Measurements from ENCODE around the gene TTLL4.

DNA sequence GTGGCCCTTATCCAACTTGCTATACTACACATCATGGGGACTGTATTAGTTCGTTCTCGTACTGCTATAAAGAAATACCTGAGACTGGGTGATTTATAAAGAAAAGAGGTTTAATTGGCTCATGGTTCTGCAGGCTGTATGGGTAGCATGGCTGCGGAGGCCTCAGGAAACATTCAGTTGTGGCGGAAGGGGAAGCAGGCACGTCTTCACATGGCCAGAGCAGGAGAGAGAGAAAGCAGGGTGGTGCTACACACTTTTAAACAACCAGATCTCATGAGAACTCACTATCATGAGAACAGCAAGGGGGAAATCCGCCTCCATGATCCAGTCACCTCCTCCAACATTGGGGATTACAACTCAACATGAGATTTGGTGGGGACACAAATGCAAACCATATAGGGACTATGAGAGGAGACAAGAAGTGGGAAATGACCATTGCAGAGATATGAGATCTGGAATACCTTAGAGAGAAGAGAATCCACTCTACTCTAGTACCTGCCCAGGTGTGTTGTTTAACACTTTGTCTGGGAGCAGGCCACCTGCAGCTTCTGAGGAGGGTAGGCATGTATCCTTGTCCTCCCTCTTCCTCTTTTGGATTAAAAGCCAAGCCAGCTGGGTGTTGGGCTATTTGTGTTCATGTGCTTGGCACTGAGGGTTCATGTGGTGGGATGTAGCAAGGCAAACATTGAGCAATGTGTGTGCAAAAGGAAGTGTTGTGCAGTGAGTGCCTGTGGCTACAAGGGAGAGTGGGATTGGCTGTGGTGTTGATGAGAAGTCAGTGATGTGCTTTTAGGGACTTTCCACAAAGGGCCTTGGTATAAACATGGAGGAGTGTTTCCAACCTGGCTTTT lies 22.8 kb downstream of the TTLL4 start:
- TF ChIP-seq, protein P1, sequence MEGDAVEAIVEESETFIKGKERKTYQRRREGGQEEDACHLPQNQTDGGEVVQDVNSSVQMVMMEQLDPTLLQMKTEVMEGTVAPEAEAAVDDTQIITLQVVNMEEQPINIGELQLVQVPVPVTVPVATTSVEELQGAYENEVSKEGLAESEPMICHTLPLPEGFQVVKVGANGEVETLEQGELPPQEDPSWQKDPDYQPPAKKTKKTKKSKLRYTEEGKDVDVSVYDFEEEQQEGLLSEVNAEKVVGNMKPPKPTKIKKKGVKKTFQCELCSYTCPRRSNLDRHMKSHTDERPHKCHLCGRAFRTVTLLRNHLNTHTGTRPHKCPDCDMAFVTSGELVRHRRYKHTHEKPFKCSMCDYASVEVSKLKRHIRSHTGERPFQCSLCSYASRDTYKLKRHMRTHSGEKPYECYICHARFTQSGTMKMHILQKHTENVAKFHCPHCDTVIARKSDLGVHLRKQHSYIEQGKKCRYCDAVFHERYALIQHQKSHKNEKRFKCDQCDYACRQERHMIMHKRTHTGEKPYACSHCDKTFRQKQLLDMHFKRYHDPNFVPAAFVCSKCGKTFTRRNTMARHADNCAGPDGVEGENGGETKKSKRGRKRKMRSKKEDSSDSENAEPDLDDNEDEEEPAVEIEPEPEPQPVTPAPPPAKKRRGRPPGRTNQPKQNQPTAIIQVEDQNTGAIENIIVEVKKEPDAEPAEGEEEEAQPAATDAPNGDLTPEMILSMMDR (IDR thresholded peaks at IDR 0.05): no peak
- TF ChIP-seq, protein P2, sequence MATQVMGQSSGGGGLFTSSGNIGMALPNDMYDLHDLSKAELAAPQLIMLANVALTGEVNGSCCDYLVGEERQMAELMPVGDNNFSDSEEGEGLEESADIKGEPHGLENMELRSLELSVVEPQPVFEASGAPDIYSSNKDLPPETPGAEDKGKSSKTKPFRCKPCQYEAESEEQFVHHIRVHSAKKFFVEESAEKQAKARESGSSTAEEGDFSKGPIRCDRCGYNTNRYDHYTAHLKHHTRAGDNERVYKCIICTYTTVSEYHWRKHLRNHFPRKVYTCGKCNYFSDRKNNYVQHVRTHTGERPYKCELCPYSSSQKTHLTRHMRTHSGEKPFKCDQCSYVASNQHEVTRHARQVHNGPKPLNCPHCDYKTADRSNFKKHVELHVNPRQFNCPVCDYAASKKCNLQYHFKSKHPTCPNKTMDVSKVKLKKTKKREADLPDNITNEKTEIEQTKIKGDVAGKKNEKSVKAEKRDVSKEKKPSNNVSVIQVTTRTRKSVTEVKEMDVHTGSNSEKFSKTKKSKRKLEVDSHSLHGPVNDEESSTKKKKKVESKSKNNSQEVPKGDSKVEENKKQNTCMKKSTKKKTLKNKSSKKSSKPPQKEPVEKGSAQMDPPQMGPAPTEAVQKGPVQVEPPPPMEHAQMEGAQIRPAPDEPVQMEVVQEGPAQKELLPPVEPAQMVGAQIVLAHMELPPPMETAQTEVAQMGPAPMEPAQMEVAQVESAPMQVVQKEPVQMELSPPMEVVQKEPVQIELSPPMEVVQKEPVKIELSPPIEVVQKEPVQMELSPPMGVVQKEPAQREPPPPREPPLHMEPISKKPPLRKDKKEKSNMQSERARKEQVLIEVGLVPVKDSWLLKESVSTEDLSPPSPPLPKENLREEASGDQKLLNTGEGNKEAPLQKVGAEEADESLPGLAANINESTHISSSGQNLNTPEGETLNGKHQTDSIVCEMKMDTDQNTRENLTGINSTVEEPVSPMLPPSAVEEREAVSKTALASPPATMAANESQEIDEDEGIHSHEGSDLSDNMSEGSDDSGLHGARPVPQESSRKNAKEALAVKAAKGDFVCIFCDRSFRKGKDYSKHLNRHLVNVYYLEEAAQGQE (IDR thresholded peaks at IDR 0.05; ENCODE audit: low read depth, low read length): no peak
- TF ChIP-seq EP300 (IDR thresholded peaks at IDR 0.05; ENCODE audit: borderline replicate concordance in 1 of 2, low read depth in 1 of 2, low read length in 1 of 2) (no peak), POLR2AphosphoS5 (IDR thresholded peaks at IDR 0.05; ENCODE audit: low read depth, low read length) (no peak), RXRA (IDR thresholded peaks at IDR 0.05; ENCODE audit: borderline replicate concordance, low read depth) (no peak), TCF12 (IDR thresholded peaks at IDR 0.05) (no peak)
- TF ChIP-seq, protein P3, sequence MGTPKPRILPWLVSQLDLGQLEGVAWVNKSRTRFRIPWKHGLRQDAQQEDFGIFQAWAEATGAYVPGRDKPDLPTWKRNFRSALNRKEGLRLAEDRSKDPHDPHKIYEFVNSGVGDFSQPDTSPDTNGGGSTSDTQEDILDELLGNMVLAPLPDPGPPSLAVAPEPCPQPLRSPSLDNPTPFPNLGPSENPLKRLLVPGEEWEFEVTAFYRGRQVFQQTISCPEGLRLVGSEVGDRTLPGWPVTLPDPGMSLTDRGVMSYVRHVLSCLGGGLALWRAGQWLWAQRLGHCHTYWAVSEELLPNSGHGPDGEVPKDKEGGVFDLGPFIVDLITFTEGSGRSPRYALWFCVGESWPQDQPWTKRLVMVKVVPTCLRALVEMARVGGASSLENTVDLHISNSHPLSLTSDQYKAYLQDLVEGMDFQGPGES (IDR thresholded peaks at IDR 0.05; ENCODE audit: low read depth, low read length): no peak

Data from SK-N-SH (cell line).